Activated naive CD8-positive, alpha-beta T cell (primary cell): ENCODE measurements around the gene SMIM29.

Experiments
- H3K27ac Mint-ChIP-seq: one replicate; pipeline ENCODE4 v1.8.0; 2021; ENCODE audit warnings: mixed read lengths
- H3K27me3 Mint-ChIP-seq: one replicate; pipeline ENCODE4 v1.8.0; 2021; ENCODE audit warnings: mixed read lengths
- H3K36me3 Mint-ChIP-seq: one replicate; pipeline ENCODE4 v1.8.0; 2021; ENCODE audit warnings: mixed read lengths
- H3K4me1 Mint-ChIP-seq: one replicate; pipeline ENCODE4 v1.8.0; 2021; ENCODE audit warnings: low read depth, mixed read lengths
- H3K4me3 Mint-ChIP-seq: one replicate; pipeline ENCODE4 v1.8.0; 2021; ENCODE audit warnings: mild to moderate bottlenecking, mixed read lengths
- H3K9me3 Mint-ChIP-seq: one replicate; pipeline ENCODE4 v1.8.0; 2021; ENCODE audit warnings: low read depth, mixed read lengths

Gene SMIM29

DNA sequence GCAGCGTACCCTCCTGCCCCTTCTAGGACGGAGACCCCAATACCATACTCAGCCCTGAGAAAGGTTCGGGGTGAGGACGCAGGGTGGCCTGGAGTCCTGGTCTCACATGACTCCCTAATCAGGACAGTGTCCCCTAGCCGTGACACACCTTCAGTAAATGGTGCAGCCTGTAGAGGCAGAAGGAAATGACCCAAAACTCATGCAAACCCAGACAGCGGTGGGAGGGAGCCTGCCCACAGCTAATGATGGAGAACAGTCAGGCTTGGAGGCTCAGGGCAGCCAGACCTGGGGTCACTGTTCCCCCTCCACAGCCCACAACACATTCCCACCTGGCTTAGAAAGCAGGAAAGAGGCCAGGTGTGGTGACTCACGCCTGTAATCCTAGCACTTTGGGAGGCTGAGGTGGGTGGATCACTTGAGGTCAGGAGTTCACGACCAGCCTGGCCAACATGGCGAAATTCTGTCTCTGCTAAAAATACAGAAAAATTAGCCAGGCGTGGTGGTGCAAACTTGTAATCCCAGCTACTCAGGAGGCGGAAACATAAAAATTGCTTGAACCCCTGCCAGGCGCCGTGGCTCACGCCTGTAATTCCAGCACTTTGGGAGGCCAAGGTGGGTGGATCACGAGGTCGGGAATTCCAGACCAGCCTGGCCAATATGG is 20.9 kb downstream of the SMIM29 start:
- no peaks in the 10 kb centered on the region for H3K27me3 Mint-ChIP-seq
- H3K27ac Mint-ChIP-seq: no peak overlapping the region
- peaks cover 34% of the 10 kb centered on the region for H3K4me1 Mint-ChIP-seq

DNA sequence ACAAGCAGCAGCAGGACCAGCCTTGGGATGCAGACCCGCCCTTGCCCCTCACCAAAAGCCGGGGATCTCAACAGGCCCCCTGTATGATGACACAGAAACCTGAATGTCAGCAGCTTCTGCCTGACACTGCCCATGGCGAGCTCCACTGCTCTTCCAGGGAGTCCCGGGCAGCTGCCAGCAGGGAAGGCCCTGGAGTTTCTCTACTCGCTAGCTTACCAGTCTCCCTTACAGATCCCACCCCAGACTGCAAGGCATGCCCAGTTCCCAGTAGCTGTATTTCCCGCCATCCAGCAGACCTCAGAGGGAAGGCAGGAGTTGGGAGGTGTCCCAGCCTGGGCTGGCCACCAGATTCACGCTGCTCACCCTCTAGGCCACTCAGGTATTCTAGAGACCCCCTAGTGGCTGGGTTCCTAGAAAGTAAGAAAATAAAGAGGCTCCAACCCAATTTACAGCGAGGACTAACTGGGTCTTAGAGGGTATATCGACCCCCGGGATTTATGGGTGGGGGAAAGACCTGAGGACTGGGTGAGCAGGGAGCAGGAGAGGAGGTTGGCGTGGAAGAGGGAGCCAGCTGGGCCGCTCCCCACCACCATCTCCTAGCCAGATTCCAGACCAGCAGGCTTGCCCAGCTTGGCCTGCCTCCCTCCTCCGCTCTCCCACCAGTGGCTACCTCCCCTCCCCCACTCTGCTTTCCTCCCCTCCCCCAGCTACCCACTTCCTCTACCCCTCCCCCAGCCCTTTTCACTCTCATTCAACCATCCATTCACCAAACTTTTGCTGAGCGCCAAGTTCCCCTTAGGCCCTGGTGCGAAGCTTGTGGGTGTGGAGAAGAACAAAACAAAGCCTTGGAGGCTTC is 21.8 kb downstream of the SMIM29 start:
- Mint-ChIP-seq H3K36me3 (no peaks in the 10 kb centered on the region), H3K27ac (peak overlapping the region; percentile 28), H3K4me3 (no peak overlapping the region), H3K9me3 (no peaks in the 10 kb centered on the region), H3K27me3 (no peaks in the 10 kb centered on the region), H3K4me1 (peaks cover 38% of the 10 kb centered on the region)

More for the DNA sequence above, 20.9 kb downstream of the SMIM29 start:
- H3K36me3 Mint-ChIP-seq: no peaks in the 10 kb centered on the region
- H3K9me3 Mint-ChIP-seq: no peaks in the 10 kb centered on the region
- no peak overlapping the region for H3K4me3 Mint-ChIP-seq

GRCh38 chr6:34226066-34226465 is 22.7 kb downstream of the SMIM29 start:
- H3K36me3 Mint-ChIP-seq: no peaks in the 10 kb centered on the region
- no peaks in the 10 kb centered on the region for H3K27me3 Mint-ChIP-seq
- H3K9me3 Mint-ChIP-seq: no peaks in the 10 kb centered on the region
- peak overlapping the region; percentile 46 for H3K27ac Mint-ChIP-seq
- H3K4me3 Mint-ChIP-seq: no peak overlapping the region
- peaks cover 38% of the 10 kb centered on the region for H3K4me1 Mint-ChIP-seq

GRCh38 chr6:34225551-34225950 is 23.3 kb downstream of the SMIM29 start:
- Mint-ChIP-seq H3K27me3 (no peaks in the 10 kb centered on the region), H3K4me3 (no peak overlapping the region), H3K9me3 (no peaks in the 10 kb centered on the region)

GRCh38 chr6:34223956-34224940 is 24.6 kb downstream of the SMIM29 start:
- Mint-ChIP-seq H3K9me3 (no peaks in the 10 kb centered on the region), H3K4me3 (peak overlapping the region; percentile 70), H3K27ac (peak overlapping the region; percentile 83), H3K27me3 (no peaks in the 10 kb centered on the region), H3K4me1 (peaks cover 36% of the 10 kb centered on the region), H3K36me3 (no peaks in the 10 kb centered on the region)

More at GRCh38 chr6:34225551-34225950, 23.3 kb downstream of the SMIM29 start:
- Mint-ChIP-seq H3K4me1 (peaks cover 38% of the 10 kb centered on the region), H3K36me3 (no peaks in the 10 kb centered on the region), H3K27ac (no peak overlapping the region)

- Mint-ChIP-seq H3K27ac (peak overlapping the region; percentile 83), H3K9me3 (no peaks in the 10 kb centered on the region), H3K4me3 (peak overlapping the region; percentile 70), H3K36me3 (no peaks in the 10 kb centered on the region), H3K4me1 (peaks cover 34% of the 10 kb centered on the region), H3K27me3 (no peaks in the 10 kb centered on the region)
Observed at GRCh38 chr6:34223381-34223955, 25.3 kb downstream of the SMIM29 start.

GRCh38 chr6:34218691-34219090 is 30.1 kb downstream of the SMIM29 start:
- no peaks in the 10 kb centered on the region for H3K9me3 Mint-ChIP-seq
- no peaks in the 10 kb centered on the region for H3K36me3 Mint-ChIP-seq
- H3K27me3 Mint-ChIP-seq: no peaks in the 10 kb centered on the region
- H3K27ac Mint-ChIP-seq: no peak overlapping the region
- no peak overlapping the region for H3K4me3 Mint-ChIP-seq
- peaks cover 12% of the 10 kb centered on the region for H3K4me1 Mint-ChIP-seq

GRCh38 chr6:34213772-34214171 is 35.0 kb downstream of the SMIM29 start:
- H3K36me3 Mint-ChIP-seq: no peaks in the 10 kb centered on the region
- H3K4me3 Mint-ChIP-seq: no peak overlapping the region
- no peaks in the 10 kb centered on the region for H3K9me3 Mint-ChIP-seq
- H3K27ac Mint-ChIP-seq: no peak overlapping the region
- H3K27me3 Mint-ChIP-seq: no peaks in the 10 kb centered on the region
- no peaks in the 10 kb centered on the region for H3K4me1 Mint-ChIP-seq

GRCh38 chr6:34207695-34208443 is 40.9 kb downstream of the SMIM29 start:
- no peaks in the 10 kb centered on the region for H3K27me3 Mint-ChIP-seq
- peak overlapping the region; percentile 80 for H3K27ac Mint-ChIP-seq
- no peaks in the 10 kb centered on the region for H3K36me3 Mint-ChIP-seq
- no peaks in the 10 kb centered on the region for H3K9me3 Mint-ChIP-seq
- H3K4me3 Mint-ChIP-seq: no peak overlapping the region
- peaks cover 17% of the 10 kb centered on the region for H3K4me1 Mint-ChIP-seq

DNA sequence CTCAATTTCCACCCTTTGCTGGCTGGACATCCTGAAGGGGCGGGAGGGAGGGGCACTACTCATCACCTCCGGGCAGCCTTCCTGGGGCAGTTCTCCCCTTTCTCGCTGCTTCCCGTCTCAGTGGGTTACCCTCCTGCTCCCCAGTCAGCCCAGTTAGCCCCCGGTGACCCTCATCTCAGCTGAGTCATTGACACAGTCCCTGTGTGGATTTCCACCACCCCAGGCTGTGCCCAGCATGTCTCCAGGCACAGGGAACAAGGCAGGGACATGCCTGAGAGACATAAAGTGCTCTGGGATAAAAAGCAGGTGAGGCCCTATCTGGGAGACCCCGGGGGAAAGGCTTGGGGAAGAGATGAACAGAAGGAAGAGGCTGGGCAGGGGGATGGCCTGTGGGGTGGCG is 42.1 kb downstream of the SMIM29 start:
- peaks cover 17% of the 10 kb centered on the region for H3K4me1 Mint-ChIP-seq
- H3K4me3 Mint-ChIP-seq: no peak overlapping the region
- no peak overlapping the region for H3K27ac Mint-ChIP-seq
- H3K27me3 Mint-ChIP-seq: no peaks in the 10 kb centered on the region
- no peaks in the 10 kb centered on the region for H3K9me3 Mint-ChIP-seq
- H3K36me3 Mint-ChIP-seq: no peaks in the 10 kb centered on the region

GRCh38 chr6:34205916-34206315 is 42.9 kb downstream of the SMIM29 start:
- Mint-ChIP-seq H3K9me3 (no peaks in the 10 kb centered on the region), H3K27ac (no peak overlapping the region), H3K4me3 (no peak overlapping the region), H3K36me3 (no peaks in the 10 kb centered on the region), H3K4me1 (peaks cover 17% of the 10 kb centered on the region), H3K27me3 (no peaks in the 10 kb centered on the region)

GRCh38 chr6:34205466-34205865 is 43.3 kb downstream of the SMIM29 start:
- H3K4me3 Mint-ChIP-seq: no peak overlapping the region
- no peak overlapping the region for H3K27ac Mint-ChIP-seq
- no peaks in the 10 kb centered on the region for H3K36me3 Mint-ChIP-seq
- H3K27me3 Mint-ChIP-seq: no peaks in the 10 kb centered on the region
- H3K4me1 Mint-ChIP-seq: peaks cover 17% of the 10 kb centered on the region
- H3K9me3 Mint-ChIP-seq: no peaks in the 10 kb centered on the region

DNA sequence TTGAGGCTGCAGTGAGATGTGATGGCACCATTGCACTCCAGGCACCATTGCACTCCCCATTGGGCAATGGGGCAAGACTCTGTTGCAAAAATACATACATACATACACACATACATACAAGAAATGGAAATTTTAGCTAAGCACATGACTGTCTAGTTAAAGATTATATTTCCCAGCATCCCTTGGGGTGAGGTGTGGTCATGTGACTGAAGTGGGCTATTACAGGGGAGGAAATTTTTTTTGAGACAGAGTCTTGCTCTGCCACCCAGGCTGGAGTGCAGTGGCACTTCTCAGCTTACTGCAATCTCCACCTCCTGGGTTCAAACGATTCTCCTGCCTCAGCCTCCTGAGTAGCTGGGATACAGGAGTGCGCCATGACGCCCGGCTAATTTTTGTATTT is 44.1 kb downstream of the SMIM29 start:
- no peaks in the 10 kb centered on the region for H3K27me3 Mint-ChIP-seq
- H3K27ac Mint-ChIP-seq: no peak overlapping the region
- peaks cover 19% of the 10 kb centered on the region for H3K4me1 Mint-ChIP-seq
- no peaks in the 10 kb centered on the region for H3K36me3 Mint-ChIP-seq
- no peaks in the 10 kb centered on the region for H3K9me3 Mint-ChIP-seq
- H3K4me3 Mint-ChIP-seq: no peak overlapping the region
